ENCODE data around the gene INPP4B.
A peak's percentile ranks its signal among the peaks of the same experiment; 100 is the strongest.
"Not testable (repeated sequence)": the region's sequence is repeated elsewhere in the genome, so short reads cannot be mapped to it uniquely, and the experiment has no call there.

Gene INPP4B

GRCh38 chr4:142406917-142407501 is 439.1 kb downstream of the INPP4B start:
- no peak for DNase-seq

DNA sequence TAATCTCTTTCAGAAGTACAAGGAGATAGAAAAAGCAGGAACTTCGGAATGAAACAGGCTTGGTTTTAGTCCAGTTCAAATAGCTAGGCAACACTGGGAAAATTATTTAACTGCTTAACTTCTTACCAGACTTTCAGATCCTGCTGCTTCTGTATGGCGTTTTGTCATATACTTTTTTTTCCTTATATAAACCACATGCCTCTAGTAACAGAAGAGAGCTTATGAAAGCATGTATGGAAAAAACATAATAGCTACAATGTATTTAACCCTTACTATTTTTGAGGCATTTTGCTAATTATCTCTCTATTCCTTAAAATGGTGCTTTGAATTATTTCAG is 439.6 kb downstream of the INPP4B start:
- DNase-seq: no peak

GRCh38 chr4:142405695-142406498 is 440.2 kb downstream of the INPP4B start:
- DNase-seq: no peak

DNA sequence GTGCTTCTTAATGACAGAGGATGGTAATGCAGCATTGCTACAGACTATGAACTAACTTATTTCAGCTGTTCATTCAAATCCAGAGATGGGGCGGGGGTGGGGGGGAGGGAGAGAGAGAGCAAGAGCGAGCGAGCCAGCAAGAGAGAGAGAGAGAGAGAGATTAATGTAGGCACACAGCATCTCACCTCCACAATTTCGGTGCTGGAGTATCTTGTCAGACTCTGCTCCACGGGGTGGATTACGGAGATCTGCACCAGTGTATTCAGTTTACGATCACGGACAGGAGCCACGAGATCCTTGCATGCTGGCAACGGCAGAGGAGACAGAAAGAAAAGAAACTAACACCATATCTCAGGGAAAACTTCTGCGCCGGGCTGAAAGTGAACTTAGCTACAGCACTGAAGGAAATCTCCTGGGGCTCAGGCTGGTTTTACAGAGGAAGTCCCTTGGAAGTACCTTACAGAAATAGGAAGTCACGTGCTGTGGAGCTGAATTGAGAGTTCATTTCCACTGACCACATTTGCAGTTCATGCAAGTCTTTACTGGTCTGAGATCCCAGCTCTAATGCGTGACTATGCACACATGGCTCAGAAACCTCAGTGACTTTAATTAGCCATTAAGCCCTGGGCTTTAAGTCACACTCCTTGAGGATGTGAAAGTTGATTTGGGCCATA is 440.9 kb downstream of the INPP4B start:
- peak; percentile 10 to 49 (median 19) for DNase-seq

DNA sequence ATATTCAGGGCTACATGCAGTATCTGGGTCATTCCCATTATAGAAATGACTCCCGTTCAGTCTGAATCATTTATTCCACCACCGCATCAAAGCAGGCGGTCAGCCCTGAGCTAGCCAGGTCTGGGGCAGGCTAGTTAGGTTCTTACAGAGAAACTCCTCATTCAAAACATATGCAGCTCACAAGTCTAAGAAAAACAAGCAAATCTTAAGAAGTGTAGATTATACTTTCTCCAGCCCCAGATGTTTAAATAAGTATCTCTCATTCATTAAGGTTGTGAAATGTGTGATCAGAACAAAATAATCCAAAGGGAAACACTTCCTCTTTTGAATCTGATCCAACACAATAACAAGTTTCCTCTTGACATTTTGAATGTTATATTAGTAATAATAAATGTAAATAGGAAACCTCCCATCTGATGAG is 441.9 kb downstream of the INPP4B start:
- DNase-seq: no peak

DNA sequence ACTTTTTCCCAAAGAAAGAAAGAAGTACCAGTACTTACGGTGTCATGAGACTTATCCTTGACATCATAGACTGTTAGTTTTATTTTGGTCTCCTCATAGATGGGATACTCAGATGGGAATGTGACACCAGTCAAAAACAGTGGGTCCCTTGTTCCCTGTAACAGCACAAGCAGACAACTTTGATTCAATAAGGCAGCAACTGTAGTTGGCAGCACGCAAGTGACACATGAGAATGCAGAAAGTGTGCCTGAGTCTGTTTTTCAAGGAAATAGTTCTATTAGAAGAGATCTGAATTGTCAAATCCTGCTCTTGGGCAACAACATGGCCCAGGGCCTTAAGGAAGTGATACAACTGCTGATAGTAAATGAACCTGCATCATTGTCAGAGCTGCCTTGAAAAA is 443.2 kb downstream of the INPP4B start:
- peak in 1 of 4 experiments; percentile 1 for DNase-seq

DNA sequence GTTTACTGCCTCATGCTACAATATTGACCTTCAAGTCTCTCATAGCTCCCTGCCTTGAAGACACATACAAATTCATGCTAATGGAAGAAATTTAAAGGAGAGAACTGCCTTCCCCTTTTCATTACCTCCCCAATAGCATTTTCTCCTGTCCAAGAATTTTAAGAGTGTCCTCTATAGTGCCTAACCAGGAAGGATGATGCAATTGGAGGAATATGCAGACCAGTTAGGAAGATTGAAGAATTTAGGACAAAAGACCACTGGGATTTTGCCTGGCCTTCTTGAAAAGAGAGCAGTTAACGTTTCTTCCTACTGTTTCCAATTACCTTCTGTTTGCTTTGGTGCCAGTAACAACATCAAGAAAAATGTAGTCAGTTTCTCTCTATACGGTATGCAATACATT is 443.9 kb downstream of the INPP4B start:
- no peak for DNase-seq

DNA sequence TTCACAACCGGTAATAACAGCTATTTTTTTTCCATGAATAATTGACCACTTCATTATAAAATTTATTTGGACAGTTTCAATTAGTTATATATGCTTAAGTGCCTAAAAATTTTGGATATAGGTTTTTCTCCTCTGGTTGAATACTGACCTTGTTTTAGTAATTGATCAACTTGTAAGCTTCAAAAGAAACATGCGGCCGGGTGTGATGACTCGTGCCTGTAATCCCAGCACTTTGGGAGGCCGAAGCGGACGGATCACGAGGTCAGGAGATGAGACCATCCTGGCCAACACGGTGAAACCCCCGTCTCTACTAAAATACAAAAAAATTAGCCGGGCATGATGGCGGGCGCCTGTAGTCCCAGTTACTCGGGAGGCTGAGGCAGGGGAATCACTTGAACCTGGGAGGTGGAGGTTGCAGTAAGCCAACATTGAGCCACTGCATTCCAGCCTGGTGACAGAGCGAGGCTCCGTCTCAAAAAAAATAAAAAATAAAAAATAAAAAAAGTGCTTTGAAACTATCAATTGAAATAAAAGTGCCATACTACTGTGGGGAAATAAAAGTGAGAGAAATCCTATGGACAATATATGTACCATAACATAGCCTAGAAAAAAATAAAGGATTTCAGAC is 448.6 kb downstream of the INPP4B start:
- not testable (repeated sequence) for DNase-seq

DNA sequence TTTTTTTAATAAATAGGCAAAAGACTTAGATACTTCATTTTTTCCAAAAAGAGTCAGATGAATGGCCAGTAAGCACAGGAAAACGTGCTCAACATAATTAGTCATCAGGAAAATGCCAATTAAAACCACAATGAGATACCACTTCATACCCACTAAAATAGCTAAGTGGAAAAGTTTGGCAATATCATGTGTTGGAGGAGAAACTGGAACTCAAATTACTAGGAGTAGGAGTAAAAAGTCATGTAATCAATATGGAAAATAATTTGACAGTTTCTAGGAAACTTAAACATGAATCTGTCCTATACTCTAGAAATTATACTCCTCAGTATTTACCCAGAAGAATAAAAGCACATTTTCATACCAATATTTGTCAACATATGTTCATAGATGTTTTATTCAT is 449.8 kb downstream of the INPP4B start:
- DNase-seq: no peak

DNA sequence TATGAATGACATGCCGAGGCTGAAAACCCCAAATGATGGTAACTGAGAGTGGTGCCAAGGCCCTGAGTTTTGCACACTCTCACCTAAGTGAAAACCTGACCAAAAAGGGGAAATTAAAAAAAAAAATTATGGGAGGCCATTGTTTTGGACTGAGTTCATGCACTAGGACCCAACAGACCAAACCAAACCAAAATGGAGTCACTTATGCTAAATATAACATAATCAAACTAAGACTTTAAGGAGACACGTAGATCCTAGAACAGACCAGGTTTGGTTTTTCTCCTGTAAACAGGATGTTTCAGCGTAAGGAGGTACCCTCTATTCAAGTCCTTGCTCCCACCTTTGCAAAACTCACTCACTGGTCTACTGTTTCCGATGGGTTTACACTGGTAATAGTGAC is 453.0 kb downstream of the INPP4B start:
- no peak for DNase-seq

GRCh38 chr4:142386856-142387255 is 459.2 kb downstream of the INPP4B start:
- DNase-seq: no peak

DNA sequence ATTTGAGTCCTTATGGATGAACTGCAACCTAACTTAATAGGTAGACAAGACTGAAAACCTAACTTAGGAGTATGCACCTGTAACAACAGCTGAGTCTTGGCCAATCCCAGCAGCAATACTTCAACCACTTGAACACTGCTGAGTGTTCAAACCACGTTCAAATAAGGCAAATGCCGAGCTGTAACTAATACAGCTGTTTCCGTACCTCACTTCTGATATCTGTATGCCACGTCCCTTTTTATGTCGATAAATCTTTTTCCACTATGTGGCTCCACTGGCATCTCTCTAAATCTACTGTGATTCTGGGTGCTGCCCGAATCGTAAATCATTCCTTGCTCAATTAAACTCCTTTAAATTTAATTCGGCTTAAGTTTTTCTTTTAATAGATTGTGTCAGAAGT is 459.7 kb downstream of the INPP4B start:
- DNase-seq: no peak

- no peak for DNase-seq
Observed at GRCh38 chr4:142383800-142384470, 462.2 kb downstream of the INPP4B start.

DNA sequence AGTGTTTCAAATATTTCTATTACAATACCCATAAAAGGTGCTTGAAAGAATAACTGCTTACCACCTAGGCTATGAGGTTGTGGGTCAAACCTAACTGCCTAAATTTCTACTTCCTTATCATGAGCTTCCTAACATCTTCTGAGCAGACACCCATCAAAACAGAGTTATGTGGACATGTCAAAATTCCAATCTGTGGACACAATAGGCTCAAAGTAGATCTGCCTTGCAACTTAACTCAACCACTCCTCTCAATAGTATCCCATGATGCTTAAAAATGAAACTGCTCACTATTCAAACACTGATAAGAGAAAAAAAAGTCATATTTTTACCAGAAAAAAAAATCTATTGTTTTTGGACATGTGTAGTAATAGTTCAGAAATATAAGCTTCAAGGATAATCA is 462.7 kb downstream of the INPP4B start:
- no peak for DNase-seq

DNA sequence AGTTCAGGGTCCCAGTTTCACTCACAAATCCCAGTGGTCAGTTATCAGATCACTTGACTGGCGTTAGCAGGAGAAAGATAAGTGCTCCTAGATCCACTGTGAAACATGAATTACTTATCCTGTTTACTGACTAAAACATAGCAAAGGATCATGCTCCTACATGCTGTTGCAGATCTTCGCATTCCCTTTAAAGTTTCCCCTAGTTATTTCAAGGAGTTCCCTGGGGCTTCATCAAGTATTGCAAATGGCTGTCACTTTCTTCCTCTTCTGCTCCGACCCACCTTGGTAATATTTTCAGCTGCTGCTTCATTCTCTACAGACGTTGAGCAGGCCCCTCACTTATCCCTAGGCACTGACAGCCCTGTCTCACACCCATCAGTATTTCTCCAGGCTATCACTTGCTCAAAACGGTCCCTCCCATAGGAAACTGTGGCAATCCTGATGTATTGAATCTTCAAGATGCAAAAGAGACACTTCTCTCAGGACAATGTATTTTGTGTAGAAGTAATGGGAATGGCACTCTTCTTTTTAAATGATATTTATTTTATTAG is 466.0 kb downstream of the INPP4B start:
- no peak for DNase-seq

DNA sequence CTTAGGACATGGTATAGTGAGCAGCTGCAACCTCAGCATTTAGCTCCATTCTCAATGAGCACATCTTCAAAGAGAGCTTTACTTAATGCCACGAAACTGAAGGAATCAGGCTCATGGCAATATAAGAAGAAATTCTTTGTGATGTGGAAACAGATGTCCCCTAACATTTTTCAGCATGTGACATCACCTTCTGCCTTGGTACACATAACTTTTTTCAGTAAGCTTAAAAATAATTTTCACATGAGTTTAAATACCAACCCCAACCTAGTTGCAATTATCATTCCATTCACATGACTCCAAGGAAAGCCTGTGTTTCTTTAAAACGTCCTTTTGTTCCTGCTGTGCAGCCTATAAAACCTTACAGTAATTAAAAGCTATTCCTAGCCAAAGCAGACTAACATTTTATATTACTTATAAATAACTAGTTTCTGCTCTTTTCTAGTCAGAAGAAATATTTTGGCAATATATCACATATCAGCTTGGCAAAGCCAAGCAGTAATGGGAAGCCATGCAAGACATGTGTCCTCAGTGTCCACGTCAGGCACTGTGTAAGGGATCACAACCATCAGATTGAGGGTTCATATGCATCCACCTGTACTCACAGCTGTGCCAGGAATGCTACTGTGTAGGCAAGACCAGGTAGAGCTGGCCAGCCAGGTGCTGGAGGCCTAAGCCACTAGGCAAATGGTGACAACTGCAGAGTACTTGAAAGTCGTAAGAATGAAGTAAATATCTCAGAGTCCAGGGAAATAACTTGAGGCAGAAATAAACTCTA is 466.6 kb downstream of the INPP4B start:
- DNase-seq: no peak

- DNase-seq: no peak
Observed at GRCh38 chr4:142378179-142378578, 467.9 kb downstream of the INPP4B start.

GRCh38 chr4:142377342-142378091 is 468.6 kb downstream of the INPP4B start:
- no peak for DNase-seq

- no peak for DNase-seq
Observed at GRCh38 chr4:142376204-142376603, 469.9 kb downstream of the INPP4B start.

DNA sequence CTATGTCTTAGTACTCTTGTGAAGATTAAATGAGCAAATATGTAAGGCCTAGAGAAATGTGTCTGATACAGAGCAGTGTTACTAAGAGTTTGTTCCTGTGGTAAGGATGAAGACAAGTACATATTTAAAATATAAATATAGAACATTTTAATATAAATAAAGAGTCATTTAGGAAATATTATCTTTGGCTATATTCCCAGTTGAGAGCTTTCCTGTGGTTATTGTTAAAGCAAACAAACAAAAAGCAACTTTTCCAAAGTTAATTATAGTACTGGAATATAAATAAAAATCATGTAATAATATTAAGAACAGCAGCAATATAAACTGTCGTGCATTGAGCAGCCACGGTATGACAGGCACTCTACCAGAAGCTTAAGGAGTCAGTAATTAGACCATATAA is 472.5 kb downstream of the INPP4B start:
- no peak for DNase-seq

- DNase-seq: no peak
Observed at GRCh38 chr4:142372530-142373260, 473.4 kb downstream of the INPP4B start.

All from activated naive CD4-positive, alpha-beta T cell (primary cell).